Activated CD4-positive, alpha-beta T cell treated with anti-CD3 and anti-CD28 coated beads for 36 hours (primary cell): Measurements from ENCODE around the gene ZBTB24. TPM values are rescaled to one million over a fixed set of nuclear protein-coding genes. Genes with fewer than 3 reads are reported as not detected.

Experiments used
- ATAC-seq: fragments of 200-7000 bp; cut with Tn5 transposase; one replicate; pipeline ENCODE4 v1.10.0; 2021; ENCODE audit warnings: mild to moderate bottlenecking, moderate library complexity
- CTCF ChIA-PET: fragments of 350-600 bp; sonication (Branson Sonifier 250); formaldehyde crosslinking; loops from one replicate; lab custom pipeline; 2021; ENCODE audit warnings: antibody characterized with exemption; lab: Charles Lee
- POLR2A ChIA-PET: fragments of 350-600 bp; sonication (Branson Sonifier 250); formaldehyde crosslinking; loops from one replicate; lab custom pipeline; 2021; ENCODE audit warnings: antibody characterized with exemption, inconsistent platforms; lab: Charles Lee
- DNase-seq: peaks from one replicate; pipeline ENCODE4 v3.0.0-alpha.2; 2020
- H3K27ac Mint-ChIP-seq: one replicate; pipeline ENCODE4 v1.8.0; 2021; ENCODE audit warnings: mixed read lengths
- H3K27me3 Mint-ChIP-seq: one replicate; pipeline ENCODE4 v1.8.0; 2021; ENCODE audit warnings: mixed read lengths
- H3K36me3 Mint-ChIP-seq: one replicate; pipeline ENCODE4 v1.8.0; 2021; ENCODE audit warnings: low read depth, mixed read lengths
- H3K4me1 Mint-ChIP-seq: one replicate; pipeline ENCODE4 v1.8.0; 2021; ENCODE audit warnings: mixed read lengths
- H3K4me3 Mint-ChIP-seq: one replicate; pipeline ENCODE4 v1.8.0; 2021; ENCODE audit warnings: mild to moderate bottlenecking, moderate library complexity, mixed read lengths
- H3K9me3 Mint-ChIP-seq: one replicate; pipeline ENCODE4 v1.8.0; 2021; ENCODE audit warnings: low read depth, mixed read lengths
- intact Hi-C, 2 experiments: fragments of 100-400 bp; cut with DNase I in 1 of 2; cut with micrococcal nuclease in 1 of 2; formaldehyde crosslinking; loops; one replicate each; pipeline versions ENCODE4 v1.14.2 to v1.15.1; 2022 to 2024; cut with DNase I, micrococcal nuclease
- total RNA-seq, 2 experiments: library from RNA; stranded (reverse); gene quantifications; one replicate each; pipeline ENCODE4 v1.2.3, GENCODE V29; 2021

ZBTB24 gene
- total RNA-seq, 2 experiments from 2014 or later = 12.0 to 14.7 TPM

DNA sequence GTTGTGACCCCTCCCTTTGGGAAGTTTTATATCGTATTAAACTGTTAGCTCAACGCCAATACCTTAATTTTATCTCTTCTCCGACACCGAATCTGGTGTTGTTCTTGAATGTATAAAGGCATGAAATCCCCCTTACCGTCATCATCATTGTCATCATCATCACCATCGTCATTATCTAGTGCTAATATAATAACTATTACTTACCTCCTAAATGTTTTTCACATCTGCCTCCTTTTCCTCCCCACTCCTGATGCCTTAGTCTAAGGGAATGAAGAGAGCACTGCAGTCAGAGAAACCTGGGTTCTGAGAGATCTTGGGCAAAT, 677 bp upstream of the ZBTB24 start:
- CTCF ChIA-PET = no interaction called here
- ATAC-seq = no peak
- H3K9me3 Mint-ChIP-seq = no peaks in the 10 kb centered on the region

GRCh38 chr6:109480993-109481480, 2.0 kb downstream of the ZBTB24 start:
- Mint-ChIP-seq H3K27ac (peak overlapping the region; percentile 94), H3K4me3 (peak overlapping the region; percentile 96), H3K4me1 (peaks cover 60% of the 10 kb centered on the region), H3K36me3 (peaks cover 46% of the 10 kb centered on the region), H3K27me3 (no peaks in the 10 kb centered on the region), H3K9me3 (no peaks in the 10 kb centered on the region)
- ATAC-seq = no peak
- ChIA-PET CTCF (interaction anchor here (0.7 to 1.0 kb wide), 2 partner anchors 17 to 38 kb away, joined by 3 read pairs; no protein-coding TSS in a partner anchor), POLR2A (interaction anchor here (1.1 to 1.3 kb wide), 2 partner anchors 34 to 98 kb away, joined by 3 to 4 read pairs; no protein-coding TSS in a partner anchor)
- intact Hi-C loops = loop anchor here (2.0 to 10.0 kb wide), 3 partner anchors 22 to 1394 kb away; partner anchors contain the start of genes AMD1 (in 1 of the 2) and CDK19 (in 1 of the 2)
- DNase-seq = no peak

More for the DNA sequence above, 677 bp upstream of the ZBTB24 start:
- Mint-ChIP-seq H3K36me3 (peaks cover 31% of the 10 kb centered on the region), H3K27ac (peak overlapping the region; percentile 73), H3K27me3 (no peaks in the 10 kb centered on the region), H3K4me3 (peak overlapping the region; percentile 56), H3K4me1 (peaks cover 37% of the 10 kb centered on the region)
- POLR2A ChIA-PET = no interaction called here
- DNase-seq = no peak
- intact Hi-C loops = loop anchor here (1.0 to 10.0 kb wide), 14 partner anchors 28 to 1527 kb away; partner anchors contain the start of genes AK9 (in 2 of the 2), FIG4 (in 2 of the 2), PPIL6 (in 2 of the 2) and SMPD2 (in 2 of the 2)

- H3K9me3 Mint-ChIP-seq = no peaks in the 10 kb centered on the region
- DNase-seq (peak; percentile 34), ATAC-seq (no peak)
- peaks cover 72% of the 10 kb centered on the region for H3K4me1 Mint-ChIP-seq
- ChIA-PET CTCF (interaction anchor here (0.6 to 2.0 kb wide), 7 partner anchors 15 to 560 kb away, joined by 3 to 6 read pairs (median 3); no protein-coding TSS in a partner anchor), POLR2A (interaction anchor here (0.6 to 0.7 kb wide), 4 partner anchors 20 to 617 kb away, joined by 3 to 6 read pairs (median 4); no protein-coding TSS in a partner anchor)
- peak overlapping the region; percentile 88 for H3K27ac Mint-ChIP-seq
- peaks cover 62% of the 10 kb centered on the region for H3K36me3 Mint-ChIP-seq
- no peaks in the 10 kb centered on the region for H3K27me3 Mint-ChIP-seq
- intact Hi-C loops = no loop called here
- peak overlapping the region; percentile 76 for H3K4me3 Mint-ChIP-seq
Observed at GRCh38 chr6:109478841-109479624, 4.0 kb downstream of the ZBTB24 start.

GRCh38 chr6:109478222-109478805, 4.7 kb downstream of the ZBTB24 start:
- Mint-ChIP-seq H3K27me3 (no peaks in the 10 kb centered on the region), H3K9me3 (no peaks in the 10 kb centered on the region), H3K27ac (peak overlapping the region; percentile 88), H3K4me3 (peak overlapping the region; percentile 76), H3K36me3 (peaks cover 68% of the 10 kb centered on the region), H3K4me1 (peaks cover 72% of the 10 kb centered on the region)
- ChIA-PET POLR2A (interaction anchor here (0.6 to 0.7 kb wide), 3 partner anchors 19 to 384 kb away, joined by 3 to 6 read pairs (median 4); no protein-coding TSS in a partner anchor), CTCF (interaction anchor here (0.7 to 1.5 kb wide), 3 partner anchors 14 to 559 kb away, joined by 3 to 5 read pairs (median 3); no protein-coding TSS in a partner anchor)
- DNase-seq (no peak), ATAC-seq (no peak)
- intact Hi-C loops = no loop called here

- H3K4me1 Mint-ChIP-seq = peaks cover 78% of the 10 kb centered on the region
- DNase-seq = peak; percentile 24
- ATAC-seq = peak; percentile 23
- intact Hi-C loops = no loop called here
- peaks cover 74% of the 10 kb centered on the region for H3K36me3 Mint-ChIP-seq
- POLR2A ChIA-PET = no interaction called here
- H3K27ac Mint-ChIP-seq = peak overlapping the region; percentile 88
- CTCF ChIA-PET = interaction anchor here (1.5 kb wide), 1 partner anchor 13 kb away, joined by 5 read pairs; no protein-coding TSS in a partner anchor
- peak overlapping the region; percentile 76 for H3K4me3 Mint-ChIP-seq
- H3K9me3 Mint-ChIP-seq = no peaks in the 10 kb centered on the region
- H3K27me3 Mint-ChIP-seq = no peaks in the 10 kb centered on the region
Observed at GRCh38 chr6:109477725-109478124, 5.3 kb downstream of the ZBTB24 start.

DNA sequence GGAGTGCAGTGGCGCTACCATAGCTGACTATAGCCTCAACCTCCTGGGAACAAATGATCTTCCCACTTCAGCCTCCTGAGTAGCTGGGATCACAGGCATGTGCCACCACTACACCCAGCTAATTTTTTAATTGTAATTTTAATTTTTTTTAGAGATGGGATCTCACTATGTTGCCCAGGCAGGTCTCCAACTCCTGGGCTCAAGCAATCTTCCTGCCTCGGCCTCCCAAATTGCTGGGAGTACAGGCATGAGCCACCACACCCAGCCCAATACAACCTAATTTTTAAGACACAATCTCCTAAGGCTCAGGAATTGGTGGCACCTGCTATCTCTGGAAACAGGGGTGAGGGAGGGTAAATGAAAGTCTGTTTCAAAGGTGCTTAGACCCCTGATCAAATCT, 5.8 kb downstream of the ZBTB24 start:
- POLR2A ChIA-PET = no interaction called here
- CTCF ChIA-PET = no interaction called here
- Mint-ChIP-seq H3K9me3 (no peaks in the 10 kb centered on the region), H3K4me1 (peaks cover 83% of the 10 kb centered on the region), H3K27me3 (no peaks in the 10 kb centered on the region), H3K27ac (peak overlapping the region; percentile 88), H3K36me3 (peaks cover 77% of the 10 kb centered on the region), H3K4me3 (peak overlapping the region; percentile 76)
- DNase-seq (no peak), ATAC-seq (no peak)
- intact Hi-C loops = no loop called here

DNA sequence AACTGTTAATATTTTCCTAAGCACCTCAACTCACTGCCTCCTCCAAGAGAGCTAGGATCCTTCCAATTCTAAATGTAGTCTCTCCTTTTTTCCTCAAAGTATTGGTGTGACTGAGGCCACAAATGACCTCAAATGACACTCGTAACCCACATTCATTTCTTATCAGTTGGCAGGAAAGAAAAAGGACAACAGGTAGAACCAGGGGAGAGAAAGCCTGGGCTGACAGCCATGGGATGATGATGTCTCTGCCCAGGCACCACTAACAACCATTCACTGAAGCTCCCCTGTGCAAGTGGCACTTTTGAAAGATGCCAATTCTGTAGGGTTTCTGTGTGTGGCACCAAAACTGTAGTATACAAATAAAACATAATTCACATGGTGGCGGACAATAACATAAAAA, 7.4 kb downstream of the ZBTB24 start:
- POLR2A ChIA-PET = no interaction called here

DNA sequence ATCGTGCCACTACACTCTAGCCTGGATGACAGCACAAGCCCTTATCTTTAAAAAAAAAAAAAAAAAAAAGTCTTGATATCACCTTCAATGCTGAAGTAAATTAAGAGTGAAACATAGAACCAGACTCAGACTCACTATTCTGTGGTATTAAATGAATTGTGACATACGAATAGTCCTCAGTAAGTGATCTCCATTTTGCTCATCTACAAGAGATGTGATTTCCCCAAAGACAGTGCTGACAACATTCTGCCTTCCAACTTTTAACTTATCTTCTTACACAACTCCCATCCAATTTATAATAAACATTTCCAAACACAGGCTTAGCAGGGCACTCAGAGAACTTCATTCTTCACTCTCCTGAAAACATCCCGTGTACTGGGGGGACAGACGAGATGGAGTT, 8.0 kb downstream of the ZBTB24 start:
- Mint-ChIP-seq H3K9me3 (no peaks in the 10 kb centered on the region), H3K4me1 (peaks cover 79% of the 10 kb centered on the region), H3K27ac (peak overlapping the region; percentile 64), H3K27me3 (no peaks in the 10 kb centered on the region), H3K36me3 (peaks cover 76% of the 10 kb centered on the region), H3K4me3 (no peak overlapping the region)
- ChIA-PET POLR2A (interaction anchor here (0.6 kb wide), 1 partner anchor 15 kb away, joined by 5 read pairs; no protein-coding TSS in a partner anchor), CTCF (interaction anchor here (0.6 to 1.5 kb wide), 3 partner anchors 18 to 608 kb away, joined by 3 read pairs; no protein-coding TSS in a partner anchor)
- no peak for DNase-seq
- intact Hi-C loops = no loop called here
- ATAC-seq = peak; percentile 74

More for the DNA sequence above, 7.4 kb downstream of the ZBTB24 start:
- H3K4me3 Mint-ChIP-seq = no peak overlapping the region
- H3K27ac Mint-ChIP-seq = no peak overlapping the region
- intact Hi-C loops = no loop called here
- CTCF ChIA-PET = interaction anchor here (0.6 to 1.5 kb wide), 3 partner anchors 19 to 609 kb away, joined by 3 read pairs; no protein-coding TSS in a partner anchor
- peaks cover 82% of the 10 kb centered on the region for H3K4me1 Mint-ChIP-seq
- no peak for DNase-seq
- ATAC-seq = no peak
- H3K36me3 Mint-ChIP-seq = peaks cover 73% of the 10 kb centered on the region
- H3K9me3 Mint-ChIP-seq = no peaks in the 10 kb centered on the region
- H3K27me3 Mint-ChIP-seq = no peaks in the 10 kb centered on the region

DNA sequence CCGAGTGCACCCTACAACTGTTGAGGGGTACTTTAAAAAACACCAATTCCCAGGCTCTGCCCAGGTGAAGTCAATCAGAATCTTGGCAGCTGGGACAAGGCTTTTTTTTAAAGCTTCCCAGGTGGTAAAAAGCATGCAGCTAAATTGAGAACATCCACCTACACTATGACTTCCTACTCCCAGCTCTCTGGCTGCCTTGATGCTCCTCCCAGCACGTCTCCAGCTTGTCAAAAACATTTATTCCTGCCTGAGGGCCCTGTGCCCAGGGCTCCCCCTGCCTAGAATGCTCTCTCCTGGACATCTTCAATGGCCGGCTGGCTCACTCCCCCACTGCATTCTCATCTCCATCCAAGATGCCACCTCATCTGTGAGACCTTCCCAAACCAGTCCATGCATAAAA, 9.9 kb downstream of the ZBTB24 start:
- ChIA-PET CTCF (interaction anchor here (0.9 to 1.6 kb wide), 4 partner anchors 9 to 16 kb away, joined by 3 to 4 read pairs (median 4); no protein-coding TSS in a partner anchor), POLR2A (no interaction called here)
- Mint-ChIP-seq H3K36me3 (peaks cover 72% of the 10 kb centered on the region), H3K27me3 (no peaks in the 10 kb centered on the region), H3K4me3 (no peak overlapping the region), H3K4me1 (peaks cover 70% of the 10 kb centered on the region), H3K27ac (peak overlapping the region; percentile 59), H3K9me3 (no peaks in the 10 kb centered on the region)
- ATAC-seq (no peak), DNase-seq (no peak)
- intact Hi-C loops = loop anchor here in 1 of 2 experiments (2.0 kb wide), 1 partner anchor 14 kb away; no protein-coding TSS in a partner anchor

GRCh38 chr6:109472132-109472995, 10.7 kb downstream of the ZBTB24 start:
- Mint-ChIP-seq H3K4me1 (peaks cover 67% of the 10 kb centered on the region), H3K4me3 (no peak overlapping the region), H3K9me3 (no peaks in the 10 kb centered on the region), H3K27ac (peak overlapping the region; percentile 59), H3K36me3 (peaks cover 76% of the 10 kb centered on the region), H3K27me3 (no peaks in the 10 kb centered on the region)
- intact Hi-C loops = loop anchor here in 1 of 2 experiments (2.0 kb wide), 1 partner anchor 14 kb away; no protein-coding TSS in a partner anchor
- ChIA-PET CTCF (interaction anchor here (0.9 to 1.6 kb wide), 4 partner anchors 8 to 16 kb away, joined by 3 to 4 read pairs (median 4); no protein-coding TSS in a partner anchor), POLR2A (interaction anchor here (1.5 kb wide), 1 partner anchor 31 kb away, joined by 3 read pairs; the partner anchor contains the start of gene SMPD2)
- ATAC-seq (peak; percentile 72), DNase-seq (peak; percentile 25)
